ENCODE measurements around the gene CHPF2.
A peak's percentile ranks its signal among the peaks of the same experiment; 100 is the strongest.

The CHPF2 gene

DNA sequence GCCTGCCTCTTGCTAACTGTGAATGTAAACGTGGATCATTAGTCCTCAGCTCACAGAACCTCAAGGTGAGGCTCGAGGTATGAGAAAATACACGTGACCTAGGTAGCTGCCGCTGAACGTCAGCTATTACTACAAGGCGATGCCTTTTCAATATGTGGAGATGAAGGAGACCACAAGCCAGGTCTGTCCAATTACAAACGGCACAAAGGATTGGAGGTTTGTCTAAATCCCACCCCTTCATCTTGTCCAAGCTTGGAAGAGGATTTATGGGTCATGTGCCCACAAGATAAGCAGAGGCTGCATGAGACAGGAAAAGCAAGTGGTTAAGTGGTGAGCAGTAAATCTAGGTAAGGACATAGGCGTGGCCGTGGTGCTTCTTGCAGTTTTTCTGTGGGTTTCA lies 25.4 kb upstream of the CHPF2 start:
- DNase-seq (ENCODE audit: low spot score), result no peak

DNA sequence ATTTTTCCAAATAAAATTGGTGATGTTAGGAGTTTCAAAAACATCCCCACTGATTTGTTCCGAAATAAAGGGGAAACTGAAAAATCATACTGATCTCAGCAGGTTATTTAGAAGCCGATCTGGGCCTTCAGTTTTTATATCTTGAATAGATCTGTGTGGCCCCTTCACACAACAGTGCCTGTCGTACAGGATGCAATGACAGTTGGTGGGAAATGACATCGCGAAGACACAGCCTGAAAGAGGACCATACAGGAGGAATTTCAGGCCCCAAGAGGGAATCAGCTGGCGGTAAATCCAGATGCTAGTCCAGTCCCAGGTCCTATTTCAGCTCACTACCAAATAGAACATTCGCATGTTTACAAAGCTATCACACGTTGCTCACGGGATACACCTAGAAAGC lies 25.0 kb upstream of the CHPF2 start:
- DNase-seq (ENCODE audit: low spot score), result no peak

DNA sequence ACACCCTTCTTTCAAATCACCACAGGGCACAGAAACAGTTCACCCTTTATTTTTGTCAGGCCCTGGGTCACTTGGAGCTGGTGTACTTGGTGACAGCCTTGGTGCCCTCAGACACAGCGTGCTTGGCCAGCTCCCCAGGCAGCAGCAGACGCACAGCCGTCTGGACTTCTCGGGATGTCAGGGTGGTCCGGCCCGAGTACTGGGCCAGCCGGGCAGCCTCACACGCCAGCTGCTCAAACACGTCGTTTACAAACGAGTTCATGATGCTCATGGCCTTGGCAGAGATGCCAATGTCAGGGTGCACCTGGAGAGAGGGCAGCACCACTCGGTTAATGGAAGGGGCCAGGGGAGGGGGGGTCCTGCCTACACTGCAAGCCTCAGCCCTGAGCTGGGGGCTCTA lies 24.5 kb upstream of the CHPF2 start:
- no peak for DNase-seq (ENCODE audit: low spot score)

DNA sequence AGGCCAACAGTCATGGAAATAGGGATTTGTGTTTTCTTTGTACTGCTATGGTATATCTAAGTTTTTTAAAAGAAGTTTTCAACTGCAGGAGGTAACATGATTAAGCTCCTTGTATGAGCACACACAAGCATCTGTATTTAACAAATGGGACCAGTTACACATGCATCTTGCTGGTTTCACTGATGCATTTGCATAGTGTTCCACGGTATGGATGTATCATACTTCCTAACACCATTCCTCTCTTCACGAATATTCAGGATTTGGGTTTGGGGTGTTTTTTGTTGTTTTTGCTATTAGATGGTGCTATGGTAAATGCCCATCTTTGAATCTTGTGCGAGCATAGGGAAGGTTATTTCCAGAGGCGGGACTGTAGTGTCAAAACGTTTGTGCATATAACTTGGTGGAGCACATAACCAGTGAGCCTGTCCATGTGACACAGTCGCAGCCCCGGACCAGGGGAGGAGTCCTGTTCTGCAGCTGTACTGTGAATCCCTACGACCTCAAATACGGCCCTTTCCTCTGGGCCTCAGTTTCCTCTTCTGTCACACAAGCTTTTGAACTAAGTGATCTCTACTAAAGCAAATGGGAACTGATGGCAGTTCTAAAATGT lies 23.9 kb upstream of the CHPF2 start:
- DNase-seq (ENCODE audit: low spot score), result no peak

DNA sequence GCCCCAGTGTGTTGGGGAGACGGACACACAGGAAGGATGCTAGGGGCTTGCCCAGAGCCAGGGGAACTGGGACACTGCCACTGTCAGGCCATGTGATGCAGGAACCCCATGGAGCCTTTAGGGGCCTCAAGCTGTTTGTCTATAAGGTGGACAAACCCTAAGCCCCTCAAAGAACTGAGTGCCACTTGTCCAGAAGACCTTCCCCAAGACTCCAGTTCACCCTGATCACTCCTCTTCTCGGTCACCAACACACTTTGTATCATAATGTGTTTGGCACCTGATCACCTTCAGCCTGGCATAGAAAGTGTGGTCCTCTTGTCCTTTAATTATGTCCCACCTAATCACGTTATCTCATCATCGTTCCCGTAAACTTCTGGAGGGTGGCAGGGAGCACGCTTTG lies 22.7 kb upstream of the CHPF2 start:
- no peak for DNase-seq (ENCODE audit: low spot score)

DNA sequence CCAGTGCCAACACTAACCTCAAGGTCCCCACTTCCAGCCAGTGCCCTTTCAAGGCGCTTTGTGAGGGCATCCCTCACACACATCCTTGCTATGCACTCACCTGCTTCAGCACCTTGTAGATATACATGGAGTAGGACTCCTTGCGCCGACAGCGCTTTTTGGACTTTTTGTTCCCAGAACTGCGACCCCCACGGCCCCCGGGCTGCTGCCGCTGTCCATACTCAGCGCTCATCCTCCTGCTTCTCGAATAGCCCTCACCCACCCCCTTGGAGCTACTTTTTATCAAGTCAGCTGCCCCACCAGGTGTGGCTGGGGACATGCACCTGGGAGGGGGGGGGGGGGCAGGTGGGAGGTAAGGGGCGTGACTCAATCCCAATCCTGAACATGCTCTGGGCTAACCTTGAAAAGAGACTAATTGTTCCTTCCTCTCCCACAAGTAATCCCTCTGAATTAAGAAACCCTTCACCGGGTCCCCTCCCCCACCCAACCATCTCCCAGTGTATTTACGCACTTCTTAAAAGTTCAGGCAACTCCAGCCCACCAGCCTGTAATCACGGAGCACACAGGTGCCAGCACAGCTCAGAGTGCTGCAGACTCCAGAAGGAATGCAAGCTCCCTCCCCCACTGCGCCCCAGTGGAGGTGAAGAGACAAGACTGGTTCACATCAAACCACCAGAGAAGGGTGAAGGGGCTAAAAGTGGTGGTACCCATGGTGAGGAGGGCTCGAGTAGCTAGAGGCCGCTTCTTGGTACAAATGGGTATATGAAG lies 22.0 kb upstream of the CHPF2 start, which contains the start of gene H2BK1:
H2BK1 (minus strand) TSS at position 402 of the 768 bp plus-strand sequence; CDS start at position 232, 170 bp downstream.
- no peak for DNase-seq (ENCODE audit: low spot score)

DNA sequence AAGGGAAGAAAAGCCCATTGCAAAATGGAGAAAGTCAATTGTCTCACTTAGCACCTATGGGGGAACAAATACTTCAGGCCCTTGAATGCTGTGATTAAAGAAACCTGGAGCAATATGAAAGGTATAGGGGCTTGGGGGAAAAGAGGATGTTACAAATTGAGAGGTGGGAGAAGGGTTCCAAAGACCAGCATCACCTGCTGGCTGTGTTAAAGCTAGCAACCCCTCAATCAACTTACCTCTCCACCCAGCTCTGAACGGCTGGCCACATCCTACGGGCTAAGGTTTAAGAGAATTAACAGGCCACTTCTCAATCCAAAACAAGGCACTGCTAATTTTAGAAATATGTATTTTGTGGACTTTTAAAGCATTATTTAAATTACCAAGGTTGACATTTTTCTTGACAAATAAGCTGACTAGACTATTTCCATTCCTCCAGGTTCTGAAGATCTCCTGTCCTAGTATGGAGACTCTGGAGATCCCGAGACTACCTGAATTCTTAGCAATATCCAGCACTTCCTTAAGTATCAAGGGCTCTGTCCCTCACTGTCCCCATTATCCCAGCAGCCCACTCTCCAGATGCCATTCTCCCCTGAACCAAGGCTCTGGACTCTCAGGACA lies 21.0 kb upstream of the CHPF2 start:
- no peak for DNase-seq (ENCODE audit: low spot score)

DNA sequence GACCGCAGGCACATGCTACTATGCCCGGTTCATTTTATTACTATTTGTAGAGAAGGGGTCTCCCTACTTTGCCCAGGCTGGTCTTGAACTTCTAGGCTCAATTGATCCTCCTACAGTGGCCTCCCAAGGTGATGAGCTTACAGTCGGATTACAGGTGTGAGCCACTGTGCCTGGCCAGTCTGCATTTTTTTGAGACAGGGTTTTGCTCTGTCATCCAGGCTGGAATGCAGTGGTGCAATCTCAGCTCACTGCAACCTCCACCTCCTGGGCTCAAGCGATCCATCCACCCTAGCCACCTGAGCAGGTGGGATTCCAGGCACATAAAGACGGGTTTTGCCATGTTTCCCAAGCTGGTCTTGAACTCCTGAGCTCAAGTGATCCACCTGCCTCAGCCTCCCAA lies 19.7 kb upstream of the CHPF2 start:
- no peak for DNase-seq (ENCODE audit: low spot score)

DNA sequence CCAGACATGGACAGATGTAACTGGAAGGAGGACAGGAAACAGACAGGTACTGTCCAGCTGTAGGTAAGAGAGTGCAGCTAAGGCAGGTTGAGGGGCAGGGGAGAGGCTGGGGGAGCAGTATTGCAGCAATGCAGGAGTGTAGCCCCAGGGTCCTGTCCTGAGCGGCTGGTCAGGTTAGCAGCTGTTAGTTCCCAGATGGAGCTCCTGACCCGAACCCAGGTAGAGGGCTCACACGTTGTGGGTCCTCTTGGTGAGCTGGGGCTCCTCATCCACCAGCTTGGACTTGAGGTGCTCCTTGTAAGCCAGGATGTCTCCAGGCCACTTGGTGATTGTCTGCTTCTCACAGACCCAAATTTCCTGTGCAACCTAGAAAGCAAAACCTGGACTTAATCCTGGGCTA lies 18.5 kb upstream of the CHPF2 start:
- no peak for DNase-seq (ENCODE audit: low spot score)

DNA sequence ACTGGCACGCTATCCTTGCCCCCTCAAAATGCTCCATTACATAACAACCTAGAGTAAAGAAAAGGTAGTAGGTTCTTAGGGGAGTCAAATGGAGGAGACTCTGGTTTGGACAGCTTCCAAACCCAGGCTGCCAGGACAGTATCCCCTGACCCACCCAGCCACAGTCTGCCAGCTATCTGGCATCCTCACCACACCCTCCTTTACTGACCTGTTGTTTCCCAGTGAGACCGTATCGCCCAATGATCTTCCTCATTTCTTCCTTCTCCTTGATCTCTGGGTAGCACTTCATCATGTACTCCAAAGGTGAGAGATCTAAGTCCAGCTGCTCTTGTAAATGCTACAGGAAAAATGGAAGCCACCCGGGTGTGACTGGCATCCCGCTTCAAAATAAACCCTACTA lies 16.9 kb upstream of the CHPF2 start:
- no peak for DNase-seq (ENCODE audit: low spot score)

DNA sequence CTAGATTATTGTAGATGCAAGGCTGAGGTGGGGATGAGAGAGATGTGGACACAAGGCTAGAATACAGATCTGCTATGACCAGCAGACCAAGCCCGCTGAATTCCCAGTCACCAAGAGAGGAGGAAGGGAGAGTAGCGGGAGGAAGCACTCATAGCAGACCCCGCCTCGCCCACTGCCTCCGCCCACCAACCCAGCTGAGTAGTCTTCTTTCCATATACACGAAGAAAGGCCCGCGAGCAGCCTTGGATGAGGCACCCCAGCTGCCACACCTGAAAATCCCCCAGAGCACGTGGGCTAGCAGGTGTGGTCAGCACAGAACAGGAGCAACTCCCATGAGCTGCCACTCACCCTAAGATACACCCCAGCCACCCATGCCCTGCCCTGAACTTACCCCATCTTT lies 14.1 kb upstream of the CHPF2 start:
- DNase-seq (ENCODE audit: low spot score), result no peak

DNA sequence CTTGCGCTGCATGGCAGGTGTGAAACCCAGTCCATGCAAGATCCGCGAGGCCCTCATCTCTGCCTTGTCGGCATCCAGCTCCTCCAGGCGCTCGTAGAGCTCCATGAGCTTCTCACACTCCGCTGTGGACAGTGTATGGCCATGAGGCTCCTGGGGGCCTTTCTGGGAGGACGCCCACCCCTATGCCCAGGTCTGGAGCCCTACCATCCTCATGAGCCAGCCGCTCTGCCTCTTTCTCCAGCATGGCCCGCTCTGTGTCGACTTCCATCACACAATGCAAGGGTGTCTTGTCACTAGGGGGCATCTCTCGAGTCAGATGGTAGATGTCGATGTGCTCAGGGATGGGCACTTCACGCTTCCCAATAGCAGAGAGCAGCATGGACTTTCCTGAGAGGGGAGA lies 8.6 kb upstream of the CHPF2 start:
- no peak for DNase-seq (ENCODE audit: low spot score)

DNA sequence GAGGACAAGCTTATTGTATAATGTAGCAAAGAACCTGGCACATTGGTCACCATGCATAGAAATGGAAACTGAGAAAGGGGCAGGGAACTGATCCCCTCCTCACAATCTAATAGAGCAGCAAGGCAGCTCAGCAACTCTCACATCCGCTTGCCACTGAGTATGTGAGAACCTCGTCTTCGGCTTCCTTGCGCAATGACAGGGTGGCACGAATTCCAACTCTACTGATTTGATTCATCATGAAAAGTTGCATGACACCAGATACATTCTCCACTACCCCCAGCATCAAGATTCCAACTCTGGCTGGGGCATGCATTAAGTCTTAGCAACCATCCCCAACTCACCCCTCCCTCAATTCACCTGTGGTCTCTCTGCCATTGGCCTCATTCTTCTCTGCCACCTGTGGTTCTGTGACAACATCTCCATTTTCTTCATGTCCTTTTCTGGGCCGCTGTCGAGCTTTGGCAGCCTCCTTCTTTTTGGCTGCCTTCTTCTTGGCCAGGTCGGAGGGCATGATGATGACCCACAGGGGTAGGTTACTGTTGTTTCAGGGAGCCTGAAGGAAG lies 6.3 kb upstream of the CHPF2 start:
- DNase-seq (ENCODE audit: low spot score), result no peak

DNA sequence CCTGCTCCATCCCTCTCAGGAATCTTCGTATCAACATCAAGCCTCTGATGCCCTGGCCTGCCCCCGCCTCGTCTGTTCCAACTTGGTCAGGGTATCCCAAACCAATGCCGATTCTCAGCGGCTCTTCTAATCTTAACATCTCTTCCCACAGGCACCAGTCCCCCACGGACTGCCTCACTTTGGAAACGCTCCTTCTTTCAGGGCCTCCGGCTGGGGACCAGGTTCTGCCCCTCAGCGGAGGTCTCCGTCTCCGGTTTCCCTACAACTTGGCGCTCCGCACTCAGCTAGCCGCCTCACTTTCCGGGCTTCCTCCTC lies 5.8 kb upstream of the CHPF2 start:
- no peak for DNase-seq (ENCODE audit: low spot score)

DNA sequence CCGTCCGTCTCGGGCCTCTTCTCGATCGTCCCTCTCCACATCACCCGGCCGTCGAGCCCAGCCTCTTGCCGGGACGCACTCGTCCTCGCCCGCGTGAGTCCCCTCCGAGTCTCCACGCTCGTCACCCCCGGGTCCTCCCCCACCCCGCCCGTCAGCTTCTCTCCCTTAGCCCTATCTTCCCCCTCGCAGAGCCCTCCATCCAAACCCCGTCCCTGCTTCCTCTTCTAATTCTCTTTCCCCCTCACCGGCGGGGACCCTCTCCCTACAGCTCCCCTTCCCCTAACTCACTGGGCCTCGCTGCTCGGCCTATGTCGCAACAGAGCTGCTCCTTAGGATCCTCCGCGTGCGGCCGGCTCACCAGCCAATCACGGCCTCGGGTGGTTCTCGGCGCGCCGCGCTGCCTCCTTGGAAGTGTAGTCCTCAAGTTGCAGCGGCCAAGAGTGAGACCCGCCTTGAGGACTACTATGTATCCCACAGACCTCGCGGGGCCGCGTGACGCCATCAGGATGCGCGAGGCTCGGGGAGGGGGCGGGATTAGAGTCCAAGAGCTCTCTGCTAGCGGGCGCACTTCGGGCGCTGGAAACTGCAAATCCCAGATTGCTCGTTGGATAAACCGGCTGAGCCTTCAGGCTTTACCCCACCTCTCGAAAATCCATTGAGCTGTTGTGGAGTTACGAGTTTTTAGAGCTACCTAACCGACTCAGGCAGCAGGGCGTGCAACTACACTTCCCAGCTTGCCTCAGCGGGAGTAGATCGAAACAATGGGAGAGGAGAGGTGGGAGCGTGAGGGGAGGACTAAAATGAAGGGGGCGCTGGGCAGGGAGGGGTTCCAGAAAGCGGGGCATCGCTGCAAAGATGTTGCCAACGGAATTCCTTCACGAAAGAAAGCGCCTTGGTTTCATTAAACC lies 5.2 kb upstream of the CHPF2 start, which contains the start of gene ABCF2:
ABCF2 (minus strand) TSS at position 331 of the 908 bp plus-strand sequence. CDS start 747 bp downstream, outside the sequence.
- peak; percentile 98 for DNase-seq (ENCODE audit: low spot score)

DNA sequence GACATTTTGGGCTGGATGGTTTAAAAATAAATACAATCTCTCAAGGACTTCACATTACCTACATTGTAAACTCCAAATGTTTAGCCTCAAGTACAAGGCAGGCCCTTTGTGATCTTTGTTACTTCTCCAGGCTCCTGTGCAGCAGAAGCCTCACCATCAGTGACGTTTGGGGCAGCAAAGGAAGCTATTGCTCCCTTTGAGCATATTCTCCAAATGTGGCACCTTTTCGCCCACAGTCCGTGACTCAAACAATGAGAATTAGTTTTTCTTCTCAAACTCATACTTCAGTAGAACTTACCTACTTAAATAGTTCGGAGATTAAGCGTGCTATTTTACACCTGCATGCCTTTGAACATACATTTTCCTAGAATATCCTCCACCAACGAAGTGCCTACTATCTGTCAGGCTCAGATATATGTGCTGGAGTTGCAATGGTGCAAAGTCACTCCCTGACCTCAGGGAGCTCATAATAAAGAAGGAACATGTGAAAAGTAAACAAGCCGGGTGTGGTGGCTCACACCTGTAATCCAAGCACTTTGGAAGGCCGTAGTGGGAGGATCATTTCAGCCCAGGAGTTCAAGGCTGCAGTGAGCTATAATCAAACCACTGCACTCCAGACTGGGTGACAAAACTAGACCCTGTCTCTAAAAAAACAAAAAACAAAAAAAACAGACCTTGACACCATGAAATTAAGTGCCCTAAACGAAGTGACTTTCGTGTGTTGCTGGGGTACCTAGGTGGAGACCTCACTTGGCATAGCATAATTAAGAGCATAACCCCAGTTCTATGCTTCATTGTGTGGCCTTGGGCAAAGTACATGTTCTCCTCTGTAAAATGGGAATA lies 4.0 kb upstream of the CHPF2 start:
- no peak for DNase-seq (ENCODE audit: low spot score)

DNA sequence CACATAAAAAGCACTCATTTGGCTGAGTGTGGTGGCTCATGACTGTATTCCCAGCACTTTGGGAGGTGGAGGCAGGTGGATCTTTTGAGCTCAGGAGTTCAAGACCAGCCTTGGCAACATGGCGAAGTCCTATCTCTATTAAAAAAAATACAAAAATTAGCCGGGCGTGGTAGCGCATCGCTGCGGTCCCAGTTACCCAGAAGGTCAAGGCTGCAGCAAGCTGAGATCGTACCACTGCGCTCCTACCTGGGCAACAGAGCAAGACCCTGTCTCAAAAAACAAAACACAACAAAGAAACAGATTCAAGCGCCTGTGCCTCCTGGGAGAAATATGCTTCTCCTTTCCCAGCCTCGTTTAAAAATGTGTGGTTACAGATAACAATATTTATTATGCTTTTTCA lies 3.0 kb upstream of the CHPF2 start:
- DNase-seq (ENCODE audit: low spot score), result no peak

DNA sequence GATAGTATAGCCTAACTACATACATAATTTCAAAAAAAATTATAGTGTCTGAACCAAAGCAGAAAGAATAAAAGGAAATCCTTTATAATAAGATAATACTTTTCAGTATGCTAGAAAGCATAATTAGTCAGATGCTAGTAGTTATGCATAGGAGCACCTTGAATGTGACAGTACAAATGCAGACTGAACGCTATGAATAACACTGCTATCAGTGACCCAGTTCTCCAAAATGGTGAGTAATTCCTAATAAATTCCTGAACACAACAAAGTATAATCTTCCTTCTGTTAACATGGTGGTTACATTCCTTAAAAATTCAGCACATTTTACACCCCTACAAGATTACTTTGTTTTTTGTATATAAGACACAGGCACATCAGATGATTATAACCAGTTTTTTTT lies 1.2 kb upstream of the CHPF2 start:
- no peak for DNase-seq (ENCODE audit: low spot score)

DNA sequence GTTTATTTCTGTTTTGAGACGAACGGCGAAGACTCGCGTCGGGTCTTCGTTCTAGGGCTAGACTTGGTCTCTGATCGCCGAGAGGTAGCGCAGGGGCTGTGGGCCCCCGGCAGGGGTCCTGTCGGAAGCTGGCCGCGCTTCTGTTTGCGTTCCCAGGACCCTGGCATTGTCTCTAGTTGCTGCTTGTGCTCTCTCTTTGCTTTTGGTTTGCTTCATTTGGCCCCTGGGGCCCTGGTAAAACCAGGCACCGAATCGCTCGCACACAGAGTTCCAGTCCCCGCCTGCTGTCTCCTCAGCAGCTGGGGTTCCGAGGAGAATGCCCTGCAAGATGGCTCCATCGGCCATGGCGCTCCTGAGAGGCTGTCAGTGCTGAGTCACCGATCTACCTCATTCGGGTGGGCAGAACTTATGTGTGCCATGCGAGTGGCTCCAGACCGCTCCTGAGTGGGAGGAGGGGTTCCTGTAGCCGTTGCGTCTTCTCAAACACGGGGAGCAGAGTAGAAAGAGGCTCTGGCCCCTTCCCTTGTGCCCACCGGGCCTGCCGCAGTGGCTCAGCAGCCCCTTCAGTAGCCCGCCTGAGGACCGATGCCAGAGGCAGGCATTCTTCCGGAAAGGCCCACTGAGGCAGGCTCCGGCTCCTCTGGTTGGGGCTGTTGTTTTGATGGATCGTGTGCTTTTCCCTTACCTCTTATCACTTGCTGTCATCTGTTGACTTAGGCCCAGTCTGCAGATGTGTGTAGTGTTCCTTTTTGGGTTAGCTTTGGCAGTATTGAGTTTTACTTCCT lies 826 bp downstream of the CHPF2 start:
- no peak for DNase-seq (ENCODE audit: low spot score)

DNA sequence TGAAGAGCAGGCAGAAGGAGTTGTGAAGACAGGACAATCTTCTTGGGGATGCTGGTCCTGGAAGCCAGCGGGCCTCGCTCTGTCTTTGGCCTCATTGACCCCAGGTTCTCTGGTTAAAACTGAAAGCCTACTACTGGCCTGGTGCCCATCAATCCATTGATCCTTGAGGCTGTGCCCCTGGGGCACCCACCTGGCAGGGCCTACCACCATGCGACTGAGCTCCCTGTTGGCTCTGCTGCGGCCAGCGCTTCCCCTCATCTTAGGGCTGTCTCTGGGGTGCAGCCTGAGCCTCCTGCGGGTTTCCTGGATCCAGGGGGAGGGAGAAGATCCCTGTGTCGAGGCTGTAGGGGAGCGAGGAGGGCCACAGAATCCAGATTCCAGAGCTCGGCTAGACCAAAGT lies 1.5 kb downstream of the CHPF2 start:
- no peak for DNase-seq (ENCODE audit: low spot score)
